Stomach (tissue), 9 donors: ENCODE results near the gene NCKIPSD. TPM values are rescaled to one million over a fixed set of nuclear protein-coding genes. Genes with fewer than 3 reads are reported as not detected.

Experiments used
- DNase-seq, 2 donors: peaks; one replicate each; pipeline versions ENCODE4 v3.0.0 to v3.0.0-alpha.2; 2013 to 2019
- H3K27ac ChIP-seq, 5 donors: fragments of 200-600 bp in 4 of 5; sonication (generic) in 4 of 5; one replicate each; pipeline ENCODE4 v1.5.1; 2013 to 2019; ENCODE audit warnings: mild to moderate bottlenecking in 1 of 5, moderate library complexity in 1 of 5
- H3K27me3 ChIP-seq, 3 donors: fragments of 200-600 bp; sonication (generic); one replicate each; pipeline ENCODE4 v1.5.1; 2017 to 2019; ENCODE audit warnings: mixed run types in 1 of 3
- H3K36me3 ChIP-seq, 4 donors: fragments of 200-600 bp; sonication (generic); 1 replicate in 3 of 4; 2 replicates in 1 of 4; pipeline ENCODE4 v1.5.1; 2016 to 2019
- H3K4me1 ChIP-seq, 4 donors: fragments of 200-600 bp; sonication (generic); one replicate each; pipeline ENCODE4 v1.5.1; 2016 to 2019
- H3K4me3 ChIP-seq, 4 donors: fragments of 200-600 bp; sonication (generic) in 3 of 4; one replicate each; pipeline ENCODE4 v1.5.1; 2016 to 2019; ENCODE audit warnings: mild to moderate bottlenecking in 1 of 4
- H3K9me3 ChIP-seq, 4 donors: fragments of 200-600 bp; sonication (generic); one replicate each; pipeline ENCODE4 v1.5.1; 2016 to 2019
- CTCF ChIP-seq, 7 experiments: fragments of 450-650 bp in 4 of 7; fragments of 200-600 bp in 3 of 7; sonication (generic) in 3 of 7; IDR thresholded peaks; one replicate each; pipeline ENCODE4 v1.5.1; 2016 to 2019; ENCODE audit warnings: antibody characterized with exemption in 7 of 7, control low read depth in 2 of 7, mild to moderate bottlenecking in 1 of 7
- EP300 ChIP-seq: sonication (generic); formaldehyde crosslinking; IDR thresholded peaks from one replicate; pipeline ENCODE4 v1.6.1; 2017; ENCODE audit warnings: antibody characterized with exemption
- POLR2A ChIP-seq, 4 donors: fragments of 450-650 bp; IDR thresholded peaks; one replicate each; pipeline ENCODE4 v1.6.1; 2016; ENCODE audit warnings: antibody characterized with exemption in 4 of 4, control low read depth in 2 of 4, mild to moderate bottlenecking in 1 of 4, moderate library complexity in 1 of 4
- POLR2AphosphoS5 ChIP-seq, 3 donors: sonication (generic); formaldehyde crosslinking; IDR thresholded peaks; one replicate each; pipeline ENCODE4 v1.6.1; 2016; ENCODE audit warnings: antibody characterized with exemption in 3 of 3
- WGBS, 5 donors: extraction: QIAGEN DNeasy Blood & Tissue Kit in 3 of 5; methylation state at CpG; one replicate each; pipeline versions ENCODE4 v1.1.5 to v1.1.7; 2013 to 2018; 5-methylcytosine and 5-hydroxymethylcytosine counted together
- intact Hi-C: fragments of 100-400 bp; cut with DNase I; formaldehyde crosslinking; loops from one replicate; pipeline ENCODE4 v1.15.1; 2023; ENCODE audit warnings: low total_unique reads
- polyA plus RNA-seq, 3 donors: library from polyadenylated mRNA; stranded (reverse); fragments of 200-250 nt; gene quantifications; one replicate each; pipeline ENCODE4 v1.2.3, GENCODE V29; 2013
- total RNA-seq, 5 donors: library from RNA; depleted of rRNA; stranded (reverse); fragments of >200 nt; gene quantifications; one replicate each; pipeline versions ENCODE4 v1.1.0 to v1.2.3, GENCODE V29; 2014 to 2016
- donor health status: healthy with polysubstance abuse.
- donor health status: Bipolar disorder and iron deficiency.
- donor health status: healthy.

Gene NCKIPSD
- total and polyA plus RNA-seq, 8 donors = 6.1 to 46.7 (median 17.4) TPM

DNA sequence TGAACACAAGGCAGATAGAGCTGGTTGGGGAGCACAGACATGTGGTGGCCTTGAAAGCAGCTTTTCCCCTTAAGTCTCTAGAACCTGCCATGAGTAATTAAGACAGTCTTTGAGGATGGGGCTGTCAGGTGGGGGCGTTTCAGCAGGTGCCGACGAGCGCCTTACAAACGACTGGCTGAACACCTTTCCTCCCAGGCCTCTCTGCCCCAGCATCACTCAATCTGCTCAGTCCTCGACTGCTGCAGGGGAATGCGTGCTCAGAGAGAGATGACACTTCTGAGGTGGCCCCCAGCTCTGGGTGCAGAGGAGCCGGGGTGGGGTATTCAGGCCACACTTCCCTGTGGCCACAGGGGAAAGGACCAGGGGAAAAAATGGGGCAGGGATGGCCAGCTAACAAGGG, 8.1 kb upstream of the NCKIPSD start:
- TF ChIP-seq CTCF (IDR thresholded peaks at IDR 0.05) = no peak
- TF ChIP-seq POLR2AphosphoS5 (IDR thresholded peaks at IDR 0.05) = no peak
- no peak for TF ChIP-seq EP300
- no peak for TF ChIP-seq POLR2A (IDR thresholded peaks at IDR 0.05)
- Histone ChIP-seq H3K9me3 (no peaks in the 10 kb centered on the region), H3K27me3 (no peaks in the 10 kb centered on the region), H3K27ac (peak overlapping the region; percentile 1 to 87 (median 83)), H3K36me3 (peaks cover 57 to 79% (median 75%) of the 10 kb centered on the region in 4 donors), H3K4me1 (peaks cover 28 to 59% (median 38%) of the 10 kb centered on the region in 4 donors), H3K4me3 (peak overlapping the region in 3 of 4 donors; percentile 29 to 46 (median 34))
- no peak for DNase-seq
- intact Hi-C loops = no loop called here
- 86 to 90% (median 88%) methylated on average over 7 to 8 of the region's 8 CpGs for WGBS, 5 donors

- Histone ChIP-seq H3K9me3 (no peaks in the 10 kb centered on the region), H3K4me1 (peaks cover 29 to 47% (median 34%) of the 10 kb centered on the region in 4 donors), H3K4me3 (no peak overlapping the region), H3K27ac (peak overlapping the region in 2 of 5 donors; percentile 84 to 87), H3K36me3 (peaks cover 70 to 80% (median 78%) of the 10 kb centered on the region in 4 donors), H3K27me3 (no peaks in the 10 kb centered on the region)
- intact Hi-C loops = no loop called here
- no peak for DNase-seq
- TF ChIP-seq POLR2AphosphoS5 (IDR thresholded peaks at IDR 0.05) = no peak
- no peak for TF ChIP-seq EP300
- no peak for TF ChIP-seq POLR2A (IDR thresholded peaks at IDR 0.05)
- TF ChIP-seq CTCF (IDR thresholded peaks at IDR 0.05) = no peak
Observed at GRCh38 chr3:48692551-48692950, 6.8 kb upstream of the NCKIPSD start.

- Histone ChIP-seq H3K27me3 (no peaks in the 10 kb centered on the region), H3K36me3 (peaks cover 73 to 85% (median 82%) of the 10 kb centered on the region in 4 donors), H3K4me1 (peaks cover 28 to 46% (median 37%) of the 10 kb centered on the region in 4 donors), H3K27ac (no peak overlapping the region), H3K9me3 (no peaks in the 10 kb centered on the region), H3K4me3 (no peak overlapping the region)
- TF ChIP-seq POLR2A (IDR thresholded peaks at IDR 0.05) (no peak), POLR2AphosphoS5 (IDR thresholded peaks at IDR 0.05) (no peak), EP300 (no peak), CTCF (IDR thresholded peaks at IDR 0.05) (no peak)
- intact Hi-C loops = no loop called here
- DNase-seq = no peak
- WGBS, 5 donors = 86 to 95% (median 88%) methylated on average over 2 of the region's 2 CpGs
Observed at GRCh38 chr3:48690846-48691458, 5.2 kb upstream of the NCKIPSD start.

DNA sequence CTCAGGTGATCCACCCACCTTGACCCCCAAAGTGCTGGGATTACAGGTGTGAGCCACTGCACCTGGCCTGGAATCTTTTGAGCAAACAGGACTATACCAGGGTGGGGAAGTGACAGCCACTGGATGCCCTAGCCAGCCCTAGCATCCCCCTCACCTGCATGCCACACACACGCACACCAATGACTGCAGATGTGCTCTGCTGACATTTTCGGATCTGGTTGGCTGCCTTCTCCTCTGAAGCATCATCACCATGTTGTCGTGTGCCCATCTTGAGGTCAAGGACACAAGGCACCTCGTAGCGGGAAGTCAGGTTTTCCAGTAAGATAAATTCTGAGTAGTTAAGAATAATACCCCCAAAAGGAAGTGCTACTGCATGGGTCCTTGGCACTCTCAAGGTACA, 3.7 kb upstream of the NCKIPSD start:
- intact Hi-C loops = no loop called here
- Histone ChIP-seq H3K4me1 (peaks cover 22 to 42% (median 35%) of the 10 kb centered on the region in 4 donors), H3K27ac (no peak overlapping the region), H3K27me3 (no peaks in the 10 kb centered on the region), H3K36me3 (peaks cover 68 to 73% (median 72%) of the 10 kb centered on the region in 4 donors), H3K4me3 (no peak overlapping the region), H3K9me3 (no peaks in the 10 kb centered on the region)
- 65 to 81% (median 76%) methylated on average over 5 of the region's 5 CpGs for WGBS, 5 donors
- TF ChIP-seq POLR2A (IDR thresholded peaks at IDR 0.05) (no peak), EP300 (no peak)
- no peak for DNase-seq

DNA sequence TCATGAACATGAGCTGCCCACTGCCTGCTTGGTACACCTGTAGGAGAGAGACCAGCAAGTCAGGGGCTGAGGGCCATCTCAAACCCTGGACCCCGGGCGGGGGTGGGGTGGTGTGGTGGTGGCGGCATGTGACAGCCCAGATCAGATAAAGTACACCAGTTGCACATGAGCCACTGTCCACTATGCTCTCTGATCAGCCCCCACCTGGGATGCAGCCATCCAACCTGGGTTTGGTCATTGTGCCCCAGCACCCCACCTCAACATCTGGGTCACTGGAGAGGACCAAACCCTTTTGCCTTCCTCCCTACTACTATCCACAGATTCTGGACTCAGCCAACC, 3.0 kb upstream of the NCKIPSD start:
- no peaks in the 10 kb centered on the region for H3K9me3 ChIP-seq
- H3K27me3 ChIP-seq = no peaks in the 10 kb centered on the region
- intact Hi-C loops = no loop called here
- 81 to 92% (median 87%) methylated on average over 3 of the region's 3 CpGs for WGBS, 5 donors
- TF ChIP-seq POLR2A (IDR thresholded peaks at IDR 0.05) = no peak
- no peak for TF ChIP-seq CTCF (IDR thresholded peaks at IDR 0.05)
- no peak for TF ChIP-seq POLR2AphosphoS5 (IDR thresholded peaks at IDR 0.05)
- no peak for TF ChIP-seq EP300
- DNase-seq = no peak
- peaks cover 61 to 66% (median 65%) of the 10 kb centered on the region in 4 donors for H3K36me3 ChIP-seq
- peaks cover 20 to 42% (median 37%) of the 10 kb centered on the region in 4 donors for H3K4me1 ChIP-seq
- H3K4me3 ChIP-seq = no peak overlapping the region
- H3K27ac ChIP-seq = no peak overlapping the region
